Endothelial cell of umbilical vein (primary cell): ENCODE results near the gene CYB561A3.

Experiments
- EZH2 ChIP-seq: IDR thresholded peaks from 2 replicates; pipeline ENCODE4 v1.6.1; 2012; ENCODE audit warnings: borderline replicate concordance, low read depth, mild to moderate bottlenecking, moderate library complexity, low read length, inconsistent platforms; ENCODE audit not compliant: severe bottlenecking
- FOS ChIP-seq: IDR thresholded peaks from 2 replicates; pipeline ENCODE4 v1.6.1; 2011; ENCODE audit warnings: mild to moderate bottlenecking, low read length, moderate library complexity, borderline replicate concordance; ENCODE audit not compliant: insufficient read depth
- GATA2 ChIP-seq: IDR thresholded peaks from 2 replicates; pipeline ENCODE4 v1.7.0; 2011; ENCODE audit warnings: low read depth, mild to moderate bottlenecking, moderate library complexity, mixed read lengths, low read length; ENCODE audit not compliant: insufficient read length, insufficient read depth
- JUN ChIP-seq: IDR thresholded peaks from 2 replicates; pipeline ENCODE4 v1.6.1; 2011; ENCODE audit warnings: borderline replicate concordance, low read depth; ENCODE audit not compliant: insufficient read length, insufficient read depth
- MYC ChIP-seq: IDR thresholded peaks from one replicate; pipeline ENCODE4 v1.6.1; 2011; ENCODE audit warnings: mild to moderate bottlenecking, low read depth, low read length
- POLR2A ChIP-seq: IDR thresholded peaks from 2 replicates; pipeline ENCODE4 v1.6.1; 2012; ENCODE audit warnings: low read depth, mild to moderate bottlenecking, control low read depth, low read length
- POLR2AphosphoS5 ChIP-seq: IDR thresholded peaks from 2 replicates; pipeline ENCODE4 v1.6.1; 2012; ENCODE audit warnings: low read depth, mild to moderate bottlenecking, control low read depth, low read length, moderate library complexity; ENCODE audit not compliant: insufficient read depth
- TF ChIP-seq, protein P1 (sequence below), 2 donors: IDR thresholded peaks; 1 replicate in 1 of 2; 2 replicates in 1 of 2; pipeline ENCODE4 v1.5.1; 2011; ENCODE audit warnings: low read length in 2 of 2, mild to moderate bottlenecking in 2 of 2, moderate library complexity in 2 of 2, control low read depth in 1 of 2, inconsistent platforms in 1 of 2, low read depth in 1 of 2; ENCODE audit not compliant: insufficient read depth in 1 of 2; ENCODE audit errors: extremely low read depth in 1 of 2
- TF ChIP-seq, protein P2 (sequence below): IDR thresholded peaks from 2 replicates; pipeline ENCODE4 v1.6.1; 2011; ENCODE audit not compliant: insufficient read depth, insufficient read length

DNA sequence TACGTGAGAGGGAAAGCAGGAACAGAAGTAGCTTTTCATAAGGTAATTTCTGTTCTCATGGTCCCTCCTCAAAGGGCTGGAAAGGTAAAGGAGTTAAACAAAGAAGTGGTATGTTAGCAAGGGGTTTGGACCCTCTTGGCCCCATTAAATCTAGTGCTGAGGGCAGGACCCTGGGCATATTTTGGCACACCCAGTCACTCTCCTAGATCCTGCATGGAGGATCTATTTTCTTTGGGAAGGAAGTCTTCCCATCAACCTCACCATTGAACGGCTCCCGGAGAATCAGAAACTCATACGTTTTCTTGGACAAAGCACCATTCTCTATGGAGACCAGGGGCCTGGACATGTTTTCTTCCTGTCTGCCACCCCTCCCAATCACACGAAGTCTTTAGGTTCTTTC, 42.4 kb upstream of the CYB561A3 start:
- TF ChIP-seq, protein P1, sequence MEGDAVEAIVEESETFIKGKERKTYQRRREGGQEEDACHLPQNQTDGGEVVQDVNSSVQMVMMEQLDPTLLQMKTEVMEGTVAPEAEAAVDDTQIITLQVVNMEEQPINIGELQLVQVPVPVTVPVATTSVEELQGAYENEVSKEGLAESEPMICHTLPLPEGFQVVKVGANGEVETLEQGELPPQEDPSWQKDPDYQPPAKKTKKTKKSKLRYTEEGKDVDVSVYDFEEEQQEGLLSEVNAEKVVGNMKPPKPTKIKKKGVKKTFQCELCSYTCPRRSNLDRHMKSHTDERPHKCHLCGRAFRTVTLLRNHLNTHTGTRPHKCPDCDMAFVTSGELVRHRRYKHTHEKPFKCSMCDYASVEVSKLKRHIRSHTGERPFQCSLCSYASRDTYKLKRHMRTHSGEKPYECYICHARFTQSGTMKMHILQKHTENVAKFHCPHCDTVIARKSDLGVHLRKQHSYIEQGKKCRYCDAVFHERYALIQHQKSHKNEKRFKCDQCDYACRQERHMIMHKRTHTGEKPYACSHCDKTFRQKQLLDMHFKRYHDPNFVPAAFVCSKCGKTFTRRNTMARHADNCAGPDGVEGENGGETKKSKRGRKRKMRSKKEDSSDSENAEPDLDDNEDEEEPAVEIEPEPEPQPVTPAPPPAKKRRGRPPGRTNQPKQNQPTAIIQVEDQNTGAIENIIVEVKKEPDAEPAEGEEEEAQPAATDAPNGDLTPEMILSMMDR (IDR thresholded peaks at IDR 0.05; ENCODE audit: extremely low read depth in 1 of 2, insufficient read depth in 1 of 2, low read depth in 1 of 2, low read length in 2 of 2): no peak
- no peak for TF ChIP-seq POLR2A
- TF ChIP-seq POLR2AphosphoS5: no peak
- TF ChIP-seq EZH2: no peak
- TF ChIP-seq, protein P2, sequence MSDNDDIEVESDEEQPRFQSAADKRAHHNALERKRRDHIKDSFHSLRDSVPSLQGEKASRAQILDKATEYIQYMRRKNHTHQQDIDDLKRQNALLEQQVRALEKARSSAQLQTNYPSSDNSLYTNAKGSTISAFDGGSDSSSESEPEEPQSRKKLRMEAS: no peak
- TF ChIP-seq GATA2: no peak
- TF ChIP-seq MYC: no peak
- no peak for TF ChIP-seq JUN
- TF ChIP-seq FOS: no peak
